Measurements from ENCODE around the gene RNF146.

RNF146 gene

DNA sequence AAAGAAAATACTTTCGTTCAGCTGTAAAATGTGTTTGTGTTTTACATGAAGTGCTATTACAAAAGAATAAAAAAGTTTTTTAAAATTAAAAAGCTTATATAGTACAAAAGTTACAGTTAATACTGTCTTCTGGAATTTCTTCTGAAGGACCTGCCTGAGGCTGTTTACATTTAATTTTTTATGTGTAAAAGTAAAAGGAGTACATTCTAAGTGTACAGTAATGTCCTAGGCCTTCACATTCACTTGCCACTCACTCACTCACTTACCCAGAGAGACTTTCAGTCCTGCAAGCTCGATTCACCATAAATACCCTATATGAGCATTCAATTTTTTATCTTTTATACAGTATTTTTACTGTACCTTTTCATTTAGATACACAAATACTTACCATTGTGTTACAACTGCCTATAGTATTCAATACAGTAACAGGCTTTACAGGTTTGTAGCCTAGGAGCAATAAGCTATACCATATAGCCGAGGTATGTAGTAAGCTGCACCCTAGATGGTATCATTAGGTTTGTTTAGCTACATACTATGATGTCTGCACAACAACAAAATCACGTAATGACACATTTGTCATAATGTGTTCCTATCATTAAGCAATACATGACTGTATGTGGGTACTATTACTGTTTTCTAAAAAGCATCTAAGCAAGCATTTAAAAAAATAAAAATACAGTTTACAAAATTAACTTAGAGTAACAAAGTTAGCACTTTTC lies 33.0 kb downstream of the RNF146 start:
- no peak overlapping the region for H3K4me3 ChIP-seq (ENCODE audit: low read depth, low read length)
- TF ChIP-seq, protein P1, sequence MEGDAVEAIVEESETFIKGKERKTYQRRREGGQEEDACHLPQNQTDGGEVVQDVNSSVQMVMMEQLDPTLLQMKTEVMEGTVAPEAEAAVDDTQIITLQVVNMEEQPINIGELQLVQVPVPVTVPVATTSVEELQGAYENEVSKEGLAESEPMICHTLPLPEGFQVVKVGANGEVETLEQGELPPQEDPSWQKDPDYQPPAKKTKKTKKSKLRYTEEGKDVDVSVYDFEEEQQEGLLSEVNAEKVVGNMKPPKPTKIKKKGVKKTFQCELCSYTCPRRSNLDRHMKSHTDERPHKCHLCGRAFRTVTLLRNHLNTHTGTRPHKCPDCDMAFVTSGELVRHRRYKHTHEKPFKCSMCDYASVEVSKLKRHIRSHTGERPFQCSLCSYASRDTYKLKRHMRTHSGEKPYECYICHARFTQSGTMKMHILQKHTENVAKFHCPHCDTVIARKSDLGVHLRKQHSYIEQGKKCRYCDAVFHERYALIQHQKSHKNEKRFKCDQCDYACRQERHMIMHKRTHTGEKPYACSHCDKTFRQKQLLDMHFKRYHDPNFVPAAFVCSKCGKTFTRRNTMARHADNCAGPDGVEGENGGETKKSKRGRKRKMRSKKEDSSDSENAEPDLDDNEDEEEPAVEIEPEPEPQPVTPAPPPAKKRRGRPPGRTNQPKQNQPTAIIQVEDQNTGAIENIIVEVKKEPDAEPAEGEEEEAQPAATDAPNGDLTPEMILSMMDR (IDR thresholded peaks at IDR 0.05; ENCODE audit: borderline replicate concordance, insufficient read depth, low read depth, low read length): no peak

DNA sequence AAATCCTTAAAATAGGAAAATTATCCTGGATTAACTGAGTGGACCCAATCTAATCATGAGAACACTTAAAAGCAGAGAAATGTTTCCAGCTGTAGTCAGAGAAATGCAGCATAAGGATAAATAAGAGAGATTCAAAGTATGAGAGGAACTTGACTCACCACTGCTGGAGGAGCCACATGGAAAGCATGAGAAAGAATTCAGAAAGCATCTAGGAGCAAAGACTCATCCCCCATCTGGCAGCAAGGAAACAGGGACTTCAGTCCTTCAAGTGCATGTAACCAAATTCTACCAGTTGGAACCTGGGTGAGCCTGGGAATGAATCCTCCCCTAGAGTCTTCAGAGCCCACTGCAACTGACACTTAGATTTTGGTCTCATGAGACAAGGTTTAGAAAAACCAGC lies 33.7 kb downstream of the RNF146 start:
- TF ChIP-seq, protein P1 (IDR thresholded peaks at IDR 0.05; ENCODE audit: borderline replicate concordance, insufficient read depth, low read depth, low read length): no peak
- no peak overlapping the region for H3K4me3 ChIP-seq (ENCODE audit: low read depth, low read length)

DNA sequence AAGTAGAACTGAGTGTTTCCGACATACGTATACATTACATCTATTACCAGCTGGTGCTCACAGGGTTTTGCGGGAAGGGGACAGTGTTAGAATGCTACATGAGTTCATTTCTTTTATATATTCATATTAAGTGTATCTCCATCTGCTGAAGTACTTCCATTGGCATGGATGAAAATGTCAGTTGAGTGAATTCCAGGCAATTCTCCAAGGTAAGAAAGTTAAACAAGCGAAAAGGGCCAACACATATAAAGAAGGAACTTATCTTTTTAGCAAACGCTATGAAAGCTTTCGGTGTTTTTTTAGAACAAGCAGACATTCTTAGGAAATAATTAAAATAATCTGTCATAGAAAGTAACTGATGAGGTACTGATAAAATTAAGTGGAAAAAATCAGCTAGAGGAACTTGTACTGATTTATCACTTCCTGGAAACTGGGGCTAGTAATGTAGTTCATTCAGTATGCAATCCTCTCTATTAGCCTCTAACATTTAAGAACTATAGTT lies 34.6 kb downstream of the RNF146 start:
- no peak overlapping the region for H3K4me3 ChIP-seq (ENCODE audit: low read depth, low read length)
- TF ChIP-seq, protein P1 (IDR thresholded peaks at IDR 0.05; ENCODE audit: borderline replicate concordance, insufficient read depth, low read depth, low read length): no peak

DNA sequence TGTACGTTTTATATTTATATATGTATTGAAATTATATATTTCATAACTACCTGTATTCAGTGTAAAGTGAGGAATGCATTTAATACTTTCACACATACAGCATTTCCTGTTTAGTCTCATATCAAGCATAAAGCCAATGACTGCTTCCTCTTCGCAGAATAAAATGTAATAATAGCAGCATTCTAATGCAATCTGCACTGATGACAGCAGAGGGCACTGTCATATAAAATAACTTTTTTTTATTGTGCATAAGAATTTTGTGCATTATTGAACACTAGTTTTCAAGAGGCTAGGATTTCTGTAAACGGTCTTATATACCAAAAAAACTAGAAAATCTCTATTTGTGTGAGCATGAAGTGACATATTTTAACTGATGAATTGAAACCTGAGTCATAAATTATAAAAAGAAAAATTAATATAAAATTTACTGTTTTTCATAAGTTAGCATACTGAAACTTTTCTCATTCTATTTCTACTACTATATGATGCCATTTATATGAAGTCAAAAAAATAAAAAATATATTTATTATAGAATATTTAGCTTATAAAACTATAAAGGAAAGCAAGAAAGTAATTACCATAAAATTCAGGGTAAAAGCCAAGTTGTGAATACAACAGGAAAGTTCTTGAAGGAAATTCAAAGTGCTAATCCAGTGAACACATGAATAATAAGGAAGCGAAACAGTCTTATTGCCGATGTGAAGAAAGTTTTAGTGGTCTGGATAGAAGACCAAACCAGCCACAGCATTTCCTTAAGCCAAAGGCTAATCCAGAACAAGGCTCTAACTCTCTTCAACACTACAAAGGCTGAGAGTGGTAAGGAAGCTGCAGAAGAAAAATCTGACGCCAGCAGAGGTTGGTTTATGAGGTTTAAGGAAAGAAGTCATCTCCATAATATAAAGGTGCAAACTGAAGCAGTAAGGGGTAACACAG lies 36.3 kb downstream of the RNF146 start:
- no peak overlapping the region for H3K4me3 ChIP-seq (ENCODE audit: low read depth, low read length)

DNA sequence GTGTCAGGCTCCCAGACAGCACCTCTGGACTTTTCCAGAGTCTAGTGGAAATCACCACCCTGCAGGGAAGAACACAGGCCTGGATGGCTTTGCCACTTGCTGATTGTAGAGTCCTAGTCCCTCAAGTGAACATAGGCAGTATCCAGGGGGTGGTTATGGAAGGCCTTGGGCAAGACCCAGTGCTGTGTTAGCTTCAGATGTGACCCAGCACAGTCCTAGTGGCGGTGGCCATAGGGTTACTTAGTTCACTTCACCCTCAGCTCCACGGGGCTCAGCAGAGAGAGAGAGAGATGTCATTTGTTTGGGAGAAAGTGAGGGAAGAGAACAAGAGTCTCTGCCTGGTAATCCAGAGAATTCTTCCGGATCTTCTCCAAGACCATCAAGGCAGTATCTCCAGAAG lies 37.3 kb downstream of the RNF146 start:
- no peak overlapping the region for H3K4me3 ChIP-seq (ENCODE audit: low read depth, low read length)
- TF ChIP-seq, protein P1 (IDR thresholded peaks at IDR 0.05; ENCODE audit: borderline replicate concordance, insufficient read depth, low read depth, low read length): no peak

More for the DNA sequence above, 36.3 kb downstream of the RNF146 start:
- TF ChIP-seq, protein P1 (IDR thresholded peaks at IDR 0.05; ENCODE audit: borderline replicate concordance, insufficient read depth, low read depth, low read length): peak; percentile 41; the same call in 1 of the 2 replicates

DNA sequence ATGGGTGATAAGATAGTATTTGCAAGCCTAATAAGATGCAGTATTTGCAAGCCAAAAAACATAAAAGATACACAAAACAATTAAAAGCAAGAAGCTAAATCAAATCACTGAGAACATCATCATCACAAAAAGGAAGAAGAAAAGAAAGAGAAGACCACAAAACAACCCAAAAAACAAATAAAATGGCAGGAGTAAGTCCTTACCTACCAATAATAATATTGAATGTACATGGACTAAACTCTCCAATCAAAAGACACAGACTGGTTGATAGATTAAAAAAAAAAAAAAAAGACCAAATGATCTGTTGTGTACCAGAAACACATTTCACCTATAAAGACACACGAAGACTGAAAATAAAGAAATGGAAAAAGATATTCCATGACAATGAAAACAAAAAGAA lies 39.1 kb downstream of the RNF146 start:
- no peak overlapping the region for H3K4me3 ChIP-seq (ENCODE audit: low read depth, low read length)
- TF ChIP-seq, protein P1 (IDR thresholded peaks at IDR 0.05; ENCODE audit: borderline replicate concordance, insufficient read depth, low read depth, low read length): no peak

All from GM12875 (cell line).